ENCODE data around the gene MRPL49.
A peak's percentile ranks its signal among the peaks of the same experiment; 100 is the strongest.

Gene MRPL49

DNA sequence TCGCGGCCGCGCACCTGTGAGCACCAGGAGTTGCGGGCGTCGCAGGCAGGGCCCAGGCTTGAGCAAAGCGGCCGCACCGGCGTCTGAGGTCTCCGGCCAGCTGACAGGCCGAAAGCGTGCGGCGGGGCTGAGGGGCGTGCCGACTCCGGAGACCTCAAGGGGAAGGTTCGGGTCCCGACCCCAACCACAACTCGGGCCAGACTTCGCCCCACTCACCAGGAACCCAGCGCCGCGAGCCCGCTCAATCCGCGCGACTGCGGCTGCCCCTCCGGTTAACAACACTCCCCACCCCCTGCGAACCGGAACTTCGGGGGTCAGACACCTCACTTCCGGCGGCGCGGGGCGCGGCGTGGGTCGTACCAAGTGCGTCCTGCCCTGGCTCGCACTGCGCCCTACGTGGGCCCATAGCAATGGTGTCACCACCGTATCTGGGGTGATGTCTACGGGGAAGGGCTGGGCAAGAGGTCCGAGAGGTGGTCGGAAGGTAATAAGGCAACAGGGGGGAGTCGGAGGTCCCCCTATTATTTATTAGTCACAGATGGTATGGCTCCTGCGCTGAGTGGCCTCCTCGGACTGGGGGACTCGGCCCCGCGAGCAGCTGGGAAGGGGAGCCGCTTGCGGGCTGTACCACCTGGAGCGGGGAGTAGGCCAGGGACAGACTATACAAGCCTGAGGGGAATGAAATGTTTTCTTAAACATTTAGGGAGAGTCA lies 12.3 kb downstream of the MRPL49 start, which contains the start of gene SYVN1:
Gene SYVN1, minus strand, starts transcription at position 280 of the 712 bp plus-strand sequence. CDS start 918 bp downstream, outside the sequence.
- DNase-seq (ENCODE audit: low read depth), result peak; percentile 64
- peak within 1 kb of the TSS; percentile 100 for H3K4me3 ChIP-seq (ENCODE audit: low read depth, low read length)
- TF ChIP-seq, protein P1, sequence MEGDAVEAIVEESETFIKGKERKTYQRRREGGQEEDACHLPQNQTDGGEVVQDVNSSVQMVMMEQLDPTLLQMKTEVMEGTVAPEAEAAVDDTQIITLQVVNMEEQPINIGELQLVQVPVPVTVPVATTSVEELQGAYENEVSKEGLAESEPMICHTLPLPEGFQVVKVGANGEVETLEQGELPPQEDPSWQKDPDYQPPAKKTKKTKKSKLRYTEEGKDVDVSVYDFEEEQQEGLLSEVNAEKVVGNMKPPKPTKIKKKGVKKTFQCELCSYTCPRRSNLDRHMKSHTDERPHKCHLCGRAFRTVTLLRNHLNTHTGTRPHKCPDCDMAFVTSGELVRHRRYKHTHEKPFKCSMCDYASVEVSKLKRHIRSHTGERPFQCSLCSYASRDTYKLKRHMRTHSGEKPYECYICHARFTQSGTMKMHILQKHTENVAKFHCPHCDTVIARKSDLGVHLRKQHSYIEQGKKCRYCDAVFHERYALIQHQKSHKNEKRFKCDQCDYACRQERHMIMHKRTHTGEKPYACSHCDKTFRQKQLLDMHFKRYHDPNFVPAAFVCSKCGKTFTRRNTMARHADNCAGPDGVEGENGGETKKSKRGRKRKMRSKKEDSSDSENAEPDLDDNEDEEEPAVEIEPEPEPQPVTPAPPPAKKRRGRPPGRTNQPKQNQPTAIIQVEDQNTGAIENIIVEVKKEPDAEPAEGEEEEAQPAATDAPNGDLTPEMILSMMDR (IDR thresholded peaks at IDR 0.05; ENCODE audit: control insufficient read depth, extremely low read depth, insufficient read depth), result no peak

DNA sequence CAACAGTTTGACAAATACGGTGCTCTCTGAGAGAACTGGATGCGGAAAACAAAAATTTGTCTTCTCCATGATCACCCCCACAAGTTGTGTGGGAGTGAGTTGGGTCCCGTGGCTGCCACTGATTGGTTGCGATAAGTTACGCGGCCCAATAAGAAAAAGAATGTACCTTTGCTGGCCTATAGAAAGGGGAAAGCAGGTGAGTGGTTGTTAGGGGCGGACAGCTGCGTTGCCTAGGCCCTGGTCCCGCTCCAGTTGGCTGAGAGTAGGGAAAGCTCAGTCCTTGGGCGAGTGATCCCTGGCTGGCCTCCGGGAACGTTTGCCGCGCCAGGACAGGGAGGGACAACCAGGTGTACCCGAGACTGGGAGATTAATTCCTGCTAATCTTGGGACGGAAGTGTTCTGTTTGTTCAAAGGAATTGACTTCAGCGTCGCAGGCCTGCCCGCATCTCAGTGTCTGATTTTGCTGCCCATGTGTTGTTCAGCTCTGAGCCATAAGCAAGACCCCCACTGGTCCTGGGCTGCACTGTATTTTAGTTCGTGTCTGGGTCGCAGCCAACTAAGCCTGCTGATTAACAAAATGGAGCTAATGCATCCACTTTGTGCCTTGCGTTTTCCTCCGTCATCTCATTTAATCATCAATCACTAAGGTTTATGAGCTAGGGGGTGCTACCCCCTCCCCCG lies 13.0 kb downstream of the MRPL49 start:
- peak; percentile 100 for DNase-seq (ENCODE audit: low read depth)
- TF ChIP-seq, protein P1 (IDR thresholded peaks at IDR 0.05; ENCODE audit: control insufficient read depth, extremely low read depth, insufficient read depth), result no peak
- H3K4me3 ChIP-seq (ENCODE audit: low read depth, low read length), result peak overlapping the region; percentile 100

DNA sequence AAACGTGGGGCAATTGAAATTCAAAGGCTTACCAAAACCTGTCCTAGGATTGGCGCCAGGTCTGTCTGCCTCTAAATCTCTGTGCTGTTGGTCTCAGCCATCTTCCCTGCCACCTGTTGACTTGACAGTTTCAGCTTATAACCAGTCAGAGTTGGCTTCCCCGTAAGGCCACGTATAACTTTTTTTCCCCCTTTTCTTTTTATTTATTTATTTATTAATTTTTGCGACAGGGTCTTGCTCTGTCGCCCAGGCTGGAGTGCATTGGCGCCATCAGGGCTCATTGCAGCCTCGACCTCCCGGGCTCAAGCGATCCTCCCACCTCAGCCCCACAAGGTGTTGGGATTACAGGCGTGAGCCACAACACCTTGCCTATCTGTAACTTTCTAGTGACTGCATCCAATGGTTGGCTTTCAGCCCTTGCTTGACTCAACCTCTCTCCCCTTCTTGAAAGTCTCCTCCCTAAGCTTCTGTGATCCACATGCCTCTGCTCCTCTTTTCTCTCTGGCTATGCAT lies 13.6 kb downstream of the MRPL49 start:
- peak overlapping the region; percentile 100 for H3K4me3 ChIP-seq (ENCODE audit: low read depth, low read length)
- TF ChIP-seq, protein P1 (IDR thresholded peaks at IDR 0.05; ENCODE audit: control insufficient read depth, extremely low read depth, insufficient read depth), result no peak
- DNase-seq (ENCODE audit: low read depth), result no peak

DNA sequence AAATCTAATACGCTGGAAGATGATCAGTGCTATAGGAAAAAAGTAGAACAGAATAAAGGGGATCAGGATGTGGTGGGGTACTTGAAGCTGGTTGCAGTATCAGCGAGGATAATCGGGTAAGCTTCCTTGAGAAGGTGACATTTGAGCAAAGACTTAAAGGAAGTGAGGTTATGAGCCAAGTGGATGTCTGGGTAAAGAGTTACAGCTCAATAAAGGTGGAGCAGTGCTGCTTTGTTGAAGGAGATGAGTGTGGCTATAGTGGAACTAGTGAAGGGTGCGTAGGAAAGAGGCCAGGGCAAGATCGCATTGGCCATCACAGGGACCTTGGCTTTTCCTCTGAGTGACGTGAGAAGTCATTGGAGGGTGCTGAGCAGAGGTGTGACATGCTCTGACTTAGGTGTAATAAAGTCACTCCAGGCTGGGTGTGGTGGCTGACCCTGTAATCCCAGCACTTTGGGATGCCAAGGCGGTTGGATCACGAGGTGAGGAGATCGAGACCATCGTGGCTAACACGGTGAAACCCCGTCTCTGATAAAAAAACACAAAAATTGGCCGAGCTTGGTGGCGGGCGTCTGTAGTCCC lies 14.5 kb downstream of the MRPL49 start:
- TF ChIP-seq, protein P1 (IDR thresholded peaks at IDR 0.05; ENCODE audit: control insufficient read depth, extremely low read depth, insufficient read depth), result no peak

DNA sequence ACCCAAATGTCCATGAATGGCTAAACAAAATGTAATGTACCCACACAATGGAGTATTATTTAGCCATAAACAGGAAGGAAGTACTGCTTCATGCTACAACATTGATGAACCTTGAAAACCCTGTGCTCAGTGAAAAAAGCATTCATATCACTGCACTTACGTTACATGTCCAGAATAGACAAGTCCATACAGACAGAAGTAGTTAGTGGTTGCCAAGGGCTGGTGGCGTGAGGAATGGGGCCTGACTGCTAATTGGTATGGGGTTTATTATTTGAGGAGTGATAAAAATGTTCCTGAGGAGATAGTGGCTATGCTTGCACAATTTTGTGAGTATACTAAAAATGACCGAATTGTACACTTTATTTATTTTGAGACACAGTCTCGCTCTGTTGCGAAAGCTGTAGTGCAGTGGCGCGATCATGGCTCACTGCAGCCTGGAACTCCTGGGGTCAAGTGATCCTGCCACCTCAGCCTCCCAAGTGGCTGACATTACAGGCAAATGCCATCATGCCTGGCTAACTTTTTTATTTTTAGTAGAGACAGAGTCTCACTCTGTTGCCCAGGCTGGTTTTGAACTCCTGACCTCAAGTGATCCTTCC lies 19.9 kb downstream of the MRPL49 start:
- H3K4me3 ChIP-seq (ENCODE audit: low read depth, low read length), result no peak overlapping the region
- DNase-seq (ENCODE audit: low read depth), result no peak
- TF ChIP-seq, protein P1 (IDR thresholded peaks at IDR 0.05; ENCODE audit: control insufficient read depth, extremely low read depth, insufficient read depth), result no peak

More for the DNA sequence above, 14.5 kb downstream of the MRPL49 start:
- H3K4me3 ChIP-seq (ENCODE audit: low read depth, low read length), result no peak overlapping the region
- no peak for DNase-seq (ENCODE audit: low read depth)

DNA sequence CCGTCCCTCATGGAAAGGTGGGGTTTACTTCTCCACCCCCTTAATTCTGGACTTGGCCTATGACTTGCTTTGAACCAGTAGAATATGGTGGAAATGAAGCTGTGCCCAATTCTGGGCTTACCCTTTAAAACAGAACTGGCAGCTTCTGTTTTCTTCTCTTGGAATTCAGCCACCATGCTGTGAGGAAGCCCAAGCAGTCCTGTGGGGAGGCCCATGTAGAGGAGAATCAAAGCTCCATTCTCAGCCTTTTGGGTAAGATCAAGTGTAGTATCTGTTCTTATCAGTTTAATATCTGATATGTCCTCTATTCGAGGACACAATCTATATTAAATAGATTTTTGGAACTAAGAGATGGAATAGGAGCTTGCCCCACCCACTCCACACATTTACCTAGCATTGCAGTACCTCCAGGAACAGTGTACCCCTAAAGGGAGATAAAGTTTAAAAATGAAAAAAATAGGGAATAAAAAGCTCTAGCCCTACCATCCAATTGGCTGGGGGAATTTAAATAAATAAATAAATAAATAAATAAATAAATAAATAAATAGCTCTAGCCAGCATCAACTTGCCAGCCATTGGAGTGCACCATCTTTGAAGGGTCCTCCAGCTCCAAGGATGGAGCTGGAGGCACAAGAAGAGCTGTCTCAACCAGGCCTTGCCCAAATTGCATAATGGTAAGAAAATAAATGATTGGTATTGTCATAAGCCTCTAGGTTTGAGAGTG lies 25.4 kb downstream of the MRPL49 start:
- TF ChIP-seq, protein P1 (IDR thresholded peaks at IDR 0.05; ENCODE audit: control insufficient read depth, extremely low read depth, insufficient read depth), result no peak
- H3K4me3 ChIP-seq (ENCODE audit: low read depth, low read length), result no peak overlapping the region
- DNase-seq (ENCODE audit: low read depth), result no peak

Data from LNCaP clone FGC (cell line).